ENCODE measurements around the gene CUL2.

Gene CUL2

DNA sequence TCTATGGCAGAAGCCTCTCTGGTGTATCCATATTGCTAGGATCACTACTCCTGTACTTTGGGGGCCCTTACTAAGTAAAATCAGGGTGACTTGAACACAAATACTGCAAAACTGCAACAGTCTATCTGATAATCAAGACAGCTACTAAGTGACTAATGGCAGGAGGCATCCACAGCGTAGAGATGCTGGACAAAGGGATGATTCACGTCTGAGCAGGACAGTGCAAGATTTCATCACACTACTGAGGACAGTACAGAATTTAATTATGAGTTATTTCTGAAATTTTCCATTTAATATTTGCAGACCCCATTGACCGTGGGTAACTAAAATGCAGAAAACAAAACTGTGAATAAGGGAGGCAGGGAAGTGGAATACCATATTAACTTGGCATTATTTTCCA, 10.4 kb downstream of the CUL2 start:
- H3K4me3 ChIP-seq (ENCODE audit: low read depth, low read length) = no peak overlapping the region
- TF ChIP-seq, protein P1, sequence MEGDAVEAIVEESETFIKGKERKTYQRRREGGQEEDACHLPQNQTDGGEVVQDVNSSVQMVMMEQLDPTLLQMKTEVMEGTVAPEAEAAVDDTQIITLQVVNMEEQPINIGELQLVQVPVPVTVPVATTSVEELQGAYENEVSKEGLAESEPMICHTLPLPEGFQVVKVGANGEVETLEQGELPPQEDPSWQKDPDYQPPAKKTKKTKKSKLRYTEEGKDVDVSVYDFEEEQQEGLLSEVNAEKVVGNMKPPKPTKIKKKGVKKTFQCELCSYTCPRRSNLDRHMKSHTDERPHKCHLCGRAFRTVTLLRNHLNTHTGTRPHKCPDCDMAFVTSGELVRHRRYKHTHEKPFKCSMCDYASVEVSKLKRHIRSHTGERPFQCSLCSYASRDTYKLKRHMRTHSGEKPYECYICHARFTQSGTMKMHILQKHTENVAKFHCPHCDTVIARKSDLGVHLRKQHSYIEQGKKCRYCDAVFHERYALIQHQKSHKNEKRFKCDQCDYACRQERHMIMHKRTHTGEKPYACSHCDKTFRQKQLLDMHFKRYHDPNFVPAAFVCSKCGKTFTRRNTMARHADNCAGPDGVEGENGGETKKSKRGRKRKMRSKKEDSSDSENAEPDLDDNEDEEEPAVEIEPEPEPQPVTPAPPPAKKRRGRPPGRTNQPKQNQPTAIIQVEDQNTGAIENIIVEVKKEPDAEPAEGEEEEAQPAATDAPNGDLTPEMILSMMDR (IDR thresholded peaks at IDR 0.05; ENCODE audit: low read depth, low read length) = no peak

DNA sequence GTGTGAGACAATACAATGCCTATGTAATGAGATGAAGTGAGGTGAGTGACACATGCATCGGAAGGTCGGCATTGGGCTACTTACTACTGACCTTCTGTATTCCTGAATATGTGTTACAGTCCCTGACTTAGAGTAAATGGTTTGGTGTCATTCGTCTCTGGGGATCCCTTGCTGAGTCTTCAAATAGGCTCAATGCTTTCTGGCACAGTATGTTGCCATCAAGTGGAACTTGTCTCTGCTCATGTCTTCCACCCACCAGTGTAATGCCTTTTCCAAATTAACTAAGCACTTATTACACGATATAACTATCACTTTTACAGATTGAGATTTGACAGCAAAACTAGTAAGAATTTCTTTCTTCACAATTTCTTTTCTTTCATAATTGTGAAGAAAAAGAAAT, 10.9 kb downstream of the CUL2 start:
- TF ChIP-seq, protein P1 (IDR thresholded peaks at IDR 0.05; ENCODE audit: low read depth, low read length) = no peak
- no peak overlapping the region for H3K4me3 ChIP-seq (ENCODE audit: low read depth, low read length)

DNA sequence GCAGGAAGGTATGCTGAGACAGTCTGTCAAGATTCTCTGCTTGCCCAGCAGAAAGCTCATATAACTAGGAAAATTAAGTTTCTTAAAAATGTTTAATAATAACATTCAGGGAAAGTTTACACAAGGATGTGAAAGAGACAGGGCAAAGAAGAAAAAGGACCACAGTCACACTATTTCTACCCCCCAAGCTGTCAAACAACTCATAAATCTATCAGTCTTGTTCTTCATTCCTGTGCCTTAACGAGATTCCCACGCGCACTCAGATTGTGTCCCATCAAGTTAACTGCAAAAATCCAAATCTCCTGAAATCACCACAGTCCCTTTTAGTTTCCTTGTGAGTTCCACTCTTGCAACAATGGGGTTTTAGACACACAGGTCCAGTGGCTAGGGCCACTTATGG, 14.9 kb downstream of the CUL2 start:
- H3K4me3 ChIP-seq (ENCODE audit: low read depth, low read length) = no peak overlapping the region

DNA sequence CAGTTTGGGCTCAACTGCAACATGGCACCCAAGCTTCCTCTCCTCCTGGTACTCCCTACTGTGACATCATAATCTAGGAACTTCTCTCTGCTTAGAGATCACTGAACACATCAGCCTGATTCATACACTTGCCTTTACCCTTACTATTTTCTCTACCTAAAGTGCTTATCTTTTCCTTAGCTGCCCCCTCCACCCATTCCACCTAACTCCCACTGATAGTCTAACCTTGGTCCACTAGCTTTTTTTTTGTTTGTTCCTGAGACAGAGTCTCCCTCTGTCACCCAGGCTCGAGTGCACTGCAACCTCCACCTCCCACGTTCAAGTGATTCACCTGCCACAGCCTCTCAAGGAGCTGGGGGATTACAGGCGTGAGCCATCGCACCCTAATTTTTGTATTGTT, 15.9 kb downstream of the CUL2 start:
- TF ChIP-seq, protein P1 (IDR thresholded peaks at IDR 0.05; ENCODE audit: low read depth, low read length) = no peak
- H3K4me3 ChIP-seq (ENCODE audit: low read depth, low read length) = no peak overlapping the region

More for the DNA sequence above, 14.9 kb downstream of the CUL2 start:
- TF ChIP-seq, protein P1 (IDR thresholded peaks at IDR 0.05; ENCODE audit: low read depth, low read length) = no peak

DNA sequence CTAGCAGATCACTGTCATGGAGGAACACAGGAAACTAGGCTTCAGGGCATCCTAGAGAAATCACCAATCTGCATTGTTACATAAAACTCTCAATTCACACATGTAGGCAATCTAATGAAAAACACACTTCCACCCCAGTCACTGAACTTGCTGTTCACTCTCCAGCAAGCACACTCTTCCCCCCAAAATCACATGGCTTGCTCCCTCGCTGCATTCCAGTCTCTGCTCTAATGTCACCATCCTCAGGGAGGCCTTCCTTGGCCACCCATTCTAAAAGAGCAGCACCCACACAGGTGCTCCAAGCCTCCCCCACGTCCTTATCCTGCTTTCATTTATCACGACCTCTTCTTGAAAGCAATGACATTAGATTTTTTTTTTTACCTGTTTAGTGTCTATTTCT, 19.6 kb downstream of the CUL2 start:
- H3K4me3 ChIP-seq (ENCODE audit: low read depth, low read length) = no peak overlapping the region
- TF ChIP-seq, protein P1 (IDR thresholded peaks at IDR 0.05; ENCODE audit: low read depth, low read length) = no peak

DNA sequence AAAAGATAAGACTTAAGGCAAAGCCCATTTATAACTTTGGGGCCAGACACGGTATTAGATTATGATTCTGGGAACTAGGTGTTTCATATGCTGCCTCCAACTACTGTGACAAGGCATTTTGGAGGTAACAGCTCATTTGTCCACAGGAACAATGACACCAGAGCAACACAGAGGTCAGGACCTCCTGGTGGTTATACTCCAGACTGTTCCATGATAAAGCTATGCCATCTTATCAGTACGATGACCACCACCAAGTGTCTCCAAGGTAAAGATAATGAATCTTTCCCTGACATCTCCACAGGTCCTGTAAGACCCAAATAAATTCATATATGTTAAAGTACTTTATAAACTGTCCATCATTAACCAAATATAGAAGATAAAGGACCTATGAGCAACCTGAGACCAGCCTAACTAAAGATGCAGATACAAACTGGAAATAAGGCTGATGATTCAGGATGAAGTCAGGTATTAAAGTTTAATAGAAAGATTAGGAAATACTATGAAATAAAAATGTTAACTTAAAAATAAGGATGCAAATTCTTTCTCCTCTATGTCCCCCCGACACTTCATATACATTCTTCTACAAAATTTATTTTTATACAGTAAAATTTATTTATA, 26.2 kb downstream of the CUL2 start:
- TF ChIP-seq, protein P1 (IDR thresholded peaks at IDR 0.05; ENCODE audit: low read depth, low read length) = no peak

DNA sequence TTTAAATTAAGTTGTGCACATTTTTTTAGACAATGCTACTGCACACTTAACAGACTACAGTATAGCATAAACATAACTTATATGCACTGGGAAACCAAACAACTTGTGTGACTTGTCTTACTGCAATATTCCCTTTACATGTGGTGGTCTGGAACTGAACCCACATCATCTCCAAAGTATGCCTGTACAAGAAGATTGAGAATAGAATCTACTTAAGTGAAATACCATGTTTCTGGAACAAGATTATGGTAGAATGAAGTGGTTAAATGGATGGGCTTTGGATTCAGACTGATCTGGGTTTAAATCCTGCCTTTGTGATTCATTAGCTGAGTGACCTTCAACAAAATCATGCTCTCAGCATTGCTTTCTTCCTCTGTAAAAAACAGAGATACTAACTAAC, 30.7 kb downstream of the CUL2 start:
- no peak overlapping the region for H3K4me3 ChIP-seq (ENCODE audit: low read depth, low read length)
- TF ChIP-seq, protein P1 (IDR thresholded peaks at IDR 0.05; ENCODE audit: low read depth, low read length) = no peak

More for the DNA sequence above, 26.2 kb downstream of the CUL2 start:
- no peak overlapping the region for H3K4me3 ChIP-seq (ENCODE audit: low read depth, low read length)

All from WI38 (cell line).